ENCODE results near the gene RALGPS2.

The RALGPS2 gene

GRCh38 chr1:178692564-178693327, 32.3 kb upstream of the RALGPS2 start:
- no peak for TF ChIP-seq MAX (IDR thresholded peaks at IDR 0.05; ENCODE audit: low read depth, low read length)
- TF ChIP-seq CTCF (IDR thresholded peaks at IDR 0.05; ENCODE audit: low read depth, low read length): no peak
- no peak for TF ChIP-seq POLR2A (IDR thresholded peaks at IDR 0.05; ENCODE audit: extremely low read depth, insufficient read length)
- no peak for TF ChIP-seq MYC (IDR thresholded peaks at IDR 0.05; ENCODE audit: low read depth, low read length)
- DNase-seq (ENCODE audit: low read depth): no peak
- H3K4me3 ChIP-seq (ENCODE audit: low read depth, low read length): no peak overlapping the region

- TF ChIP-seq CTCF (IDR thresholded peaks at IDR 0.05; ENCODE audit: low read depth, low read length) (no peak), POLR2A (IDR thresholded peaks at IDR 0.05; ENCODE audit: extremely low read depth, insufficient read length) (no peak), MAX (IDR thresholded peaks at IDR 0.05; ENCODE audit: low read depth, low read length) (no peak), MYC (IDR thresholded peaks at IDR 0.05; ENCODE audit: low read depth, low read length) (no peak)
- H3K4me3 ChIP-seq (ENCODE audit: low read depth, low read length): no peak overlapping the region
- no peak for DNase-seq (ENCODE audit: low read depth)
Measured at GRCh38 chr1:178693366-178693765, 31.7 kb upstream of the RALGPS2 start.

GRCh38 chr1:178694923-178695525, 30.0 kb upstream of the RALGPS2 start:
- no peak overlapping the region for H3K4me3 ChIP-seq (ENCODE audit: low read depth, low read length)
- TF ChIP-seq POLR2A (IDR thresholded peaks at IDR 0.05; ENCODE audit: extremely low read depth, insufficient read length) (no peak), MYC (IDR thresholded peaks at IDR 0.05; ENCODE audit: low read depth, low read length) (no peak), CTCF (IDR thresholded peaks at IDR 0.05; ENCODE audit: low read depth, low read length) (no peak), MAX (IDR thresholded peaks at IDR 0.05; ENCODE audit: low read depth, low read length) (no peak)
- no peak for DNase-seq (ENCODE audit: low read depth)

- DNase-seq (ENCODE audit: low read depth): peak; percentile 63
- TF ChIP-seq POLR2A (IDR thresholded peaks at IDR 0.05; ENCODE audit: extremely low read depth, insufficient read length): no peak
- no peak for TF ChIP-seq MAX (IDR thresholded peaks at IDR 0.05; ENCODE audit: low read depth, low read length)
- H3K4me3 ChIP-seq (ENCODE audit: low read depth, low read length): no peak overlapping the region
Measured at GRCh38 chr1:178702146-178702545, 22.9 kb upstream of the RALGPS2 start.

- no peak for TF ChIP-seq POLR2A (IDR thresholded peaks at IDR 0.05; ENCODE audit: extremely low read depth, insufficient read length)
- no peak for TF ChIP-seq MYC (IDR thresholded peaks at IDR 0.05; ENCODE audit: low read depth, low read length)
- TF ChIP-seq CTCF (IDR thresholded peaks at IDR 0.05; ENCODE audit: low read depth, low read length): no peak
- TF ChIP-seq MAX (IDR thresholded peaks at IDR 0.05; ENCODE audit: low read depth, low read length): no peak
- no peak overlapping the region for H3K4me3 ChIP-seq (ENCODE audit: low read depth, low read length)
- no peak for DNase-seq (ENCODE audit: low read depth)
Measured at GRCh38 chr1:178704833-178705232, 20.2 kb upstream of the RALGPS2 start.

GRCh38 chr1:178706432-178706831, 18.6 kb upstream of the RALGPS2 start:
- no peak for TF ChIP-seq CTCF (IDR thresholded peaks at IDR 0.05; ENCODE audit: low read depth, low read length)
- TF ChIP-seq MYC (IDR thresholded peaks at IDR 0.05; ENCODE audit: low read depth, low read length): no peak
- no peak for TF ChIP-seq POLR2A (IDR thresholded peaks at IDR 0.05; ENCODE audit: extremely low read depth, insufficient read length)
- TF ChIP-seq MAX (IDR thresholded peaks at IDR 0.05; ENCODE audit: low read depth, low read length): no peak
- peak; percentile 64 for DNase-seq (ENCODE audit: low read depth)
- no peak overlapping the region for H3K4me3 ChIP-seq (ENCODE audit: low read depth, low read length)

All from NB4 (cell line).